Breast epithelium (tissue), 4 donors: ENCODE results near the gene MACROD2. TPM values are rescaled to one million over a fixed set of nuclear protein-coding genes. Genes with fewer than 3 reads are reported as not detected.
A peak's percentile ranks its signal among the peaks of the same experiment; 100 is the strongest.

Source experiments
- DNase-seq, 2 donors: peaks; one replicate each; pipeline ENCODE4 v3.0.0-alpha.2; 2019; ENCODE audit warnings: low spot score in 2 of 2
- H3K27ac ChIP-seq, 2 donors: fragments of 200-600 bp; sonication (generic) in 1 of 2; one replicate each; pipeline ENCODE4 v1.5.1; 2016 to 2019; ENCODE audit warnings: mild to moderate bottlenecking in 1 of 2
- H3K27me3 ChIP-seq, 2 donors: fragments of 200-600 bp; sonication (generic) in 1 of 2; one replicate each; pipeline versions ENCODE4 v1.5.1 to v1.6.0; 2017 to 2019; ENCODE audit warnings: control low read depth in 1 of 2, mild to moderate bottlenecking in 1 of 2
- H3K36me3 ChIP-seq: fragments of 200-600 bp; one replicate; pipeline ENCODE4 v1.5.1; 2019
- H3K4me1 ChIP-seq, 2 donors: fragments of 200-600 bp; sonication (generic); one replicate each; pipeline ENCODE4 v1.5.1; 2016 to 2019; ENCODE audit warnings: control low read depth in 1 of 2
- H3K4me3 ChIP-seq, 3 donors: fragments of 200-600 bp; sonication (generic); 1 replicate in 2 of 3; 2 replicates in 1 of 3; pipeline ENCODE4 v1.5.1; 2016 to 2019; ENCODE audit warnings: mild to moderate bottlenecking in 3 of 3, moderate library complexity in 2 of 3
- H3K9me3 ChIP-seq, 2 donors: fragments of 200-600 bp; sonication (generic) in 1 of 2; one replicate each; pipeline ENCODE4 v1.5.1; 2016 to 2019; ENCODE audit warnings: control low read depth in 1 of 2
- POLR2A ChIP-seq: fragments of 450-650 bp; IDR thresholded peaks from one replicate; pipeline ENCODE4 v1.6.1; 2016; ENCODE audit warnings: antibody characterized with exemption, mild to moderate bottlenecking, moderate library complexity
- POLR2AphosphoS5 ChIP-seq, 3 donors: sonication (generic); formaldehyde crosslinking; IDR thresholded peaks; one replicate each; pipeline ENCODE4 v1.6.1; 2017; ENCODE audit warnings: antibody characterized with exemption in 3 of 3
- intact Hi-C: fragments of 100-400 bp; cut with DNase I; formaldehyde crosslinking; loops from one replicate; pipeline ENCODE4 v1.15.1; 2023; ENCODE audit warnings: low total_unique reads
- total RNA-seq, 3 donors: library from RNA; depleted of rRNA; stranded (reverse); fragments of >200 nt; gene quantifications; one replicate each; pipeline ENCODE4 v1.1.0, GENCODE V29; 2016
- TF ChIP-seq, protein P1 (sequence below), 3 donors: fragments of 450-650 bp; IDR thresholded peaks; one replicate each; pipeline ENCODE4 v1.5.1; 2016 to 2017; ENCODE audit warnings: antibody characterized with exemption in 3 of 3, mild to moderate bottlenecking in 3 of 3, moderate library complexity in 3 of 3

Gene MACROD2
- total RNA-seq, 3 donors from 2014 or later, result 6.7 to 26.8 (median 8.8) TPM

DNA sequence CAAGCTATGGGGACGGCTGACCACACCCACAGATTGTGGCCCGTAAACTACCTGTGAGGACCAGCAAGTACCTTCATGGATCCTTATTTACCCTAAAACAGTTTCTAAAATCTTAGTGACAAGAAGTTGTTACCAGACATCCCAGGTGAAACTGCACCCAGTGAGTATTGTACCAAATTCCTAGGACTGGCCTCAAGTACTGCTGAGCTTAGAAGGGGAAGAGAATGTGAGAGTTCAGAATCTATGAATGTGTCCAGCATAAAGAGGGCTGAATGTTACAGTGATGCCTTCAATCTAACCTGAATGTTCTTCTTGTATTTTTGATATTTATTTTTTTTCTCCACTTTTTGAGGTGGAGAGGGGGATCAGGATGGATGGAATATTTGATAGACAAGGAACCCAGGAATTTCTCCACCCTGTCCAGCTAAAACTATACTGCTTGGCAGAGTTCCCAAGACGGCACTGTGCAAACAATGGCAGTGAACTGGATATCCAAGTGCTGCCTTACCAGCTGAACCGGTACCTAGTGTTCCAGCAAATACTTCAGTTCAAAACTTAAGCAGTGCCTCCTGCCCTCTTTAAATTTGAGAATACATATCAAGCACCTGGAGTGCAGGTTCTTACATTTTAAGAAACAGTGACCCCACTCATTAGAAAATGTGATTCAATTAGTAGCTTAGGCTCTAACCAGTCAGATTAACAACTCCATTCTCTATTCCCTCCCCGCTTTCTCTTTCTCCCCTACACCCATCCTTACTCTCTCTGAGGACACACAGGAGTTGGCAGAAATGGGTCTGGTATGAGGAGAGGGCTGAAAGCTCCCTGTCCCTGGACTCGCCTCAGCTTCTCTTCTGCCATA lies 769.4 kb downstream of the MACROD2 start:
- H3K36me3 ChIP-seq, result no peaks in the 10 kb centered on the region
- H3K4me1 ChIP-seq, result no peaks in the 10 kb centered on the region
- peak; percentile 40 to 68 for DNase-seq
- H3K27ac ChIP-seq, result peak overlapping the region in 1 of 2 donors; percentile 28
- H3K27me3 ChIP-seq, result no peaks in the 10 kb centered on the region
- intact Hi-C loops, result no loop called here
- no peaks in the 10 kb centered on the region for H3K9me3 ChIP-seq
- H3K4me3 ChIP-seq, result no peak overlapping the region
- TF ChIP-seq POLR2AphosphoS5 (IDR thresholded peaks at IDR 0.05) (no peak), POLR2A (no peak)
- TF ChIP-seq, protein P1, sequence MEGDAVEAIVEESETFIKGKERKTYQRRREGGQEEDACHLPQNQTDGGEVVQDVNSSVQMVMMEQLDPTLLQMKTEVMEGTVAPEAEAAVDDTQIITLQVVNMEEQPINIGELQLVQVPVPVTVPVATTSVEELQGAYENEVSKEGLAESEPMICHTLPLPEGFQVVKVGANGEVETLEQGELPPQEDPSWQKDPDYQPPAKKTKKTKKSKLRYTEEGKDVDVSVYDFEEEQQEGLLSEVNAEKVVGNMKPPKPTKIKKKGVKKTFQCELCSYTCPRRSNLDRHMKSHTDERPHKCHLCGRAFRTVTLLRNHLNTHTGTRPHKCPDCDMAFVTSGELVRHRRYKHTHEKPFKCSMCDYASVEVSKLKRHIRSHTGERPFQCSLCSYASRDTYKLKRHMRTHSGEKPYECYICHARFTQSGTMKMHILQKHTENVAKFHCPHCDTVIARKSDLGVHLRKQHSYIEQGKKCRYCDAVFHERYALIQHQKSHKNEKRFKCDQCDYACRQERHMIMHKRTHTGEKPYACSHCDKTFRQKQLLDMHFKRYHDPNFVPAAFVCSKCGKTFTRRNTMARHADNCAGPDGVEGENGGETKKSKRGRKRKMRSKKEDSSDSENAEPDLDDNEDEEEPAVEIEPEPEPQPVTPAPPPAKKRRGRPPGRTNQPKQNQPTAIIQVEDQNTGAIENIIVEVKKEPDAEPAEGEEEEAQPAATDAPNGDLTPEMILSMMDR (IDR thresholded peaks at IDR 0.05), result no peak

DNA sequence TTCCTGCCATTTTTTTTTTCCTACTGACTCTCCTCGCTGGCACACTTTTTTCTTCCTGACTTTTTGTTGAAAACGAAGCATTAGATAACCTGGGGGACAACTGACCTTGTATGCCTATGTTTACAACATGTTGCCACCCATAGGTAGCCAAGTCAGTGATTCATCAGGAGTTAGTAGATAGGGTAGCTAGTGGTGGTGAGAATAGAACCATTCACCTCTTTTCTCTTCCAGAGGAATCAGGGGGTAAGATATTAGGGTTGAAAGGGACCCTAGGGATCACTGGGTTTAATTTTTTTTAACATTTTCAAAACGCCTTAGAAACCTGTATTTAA lies 770.0 kb downstream of the MACROD2 start:
- H3K9me3 ChIP-seq, result no peaks in the 10 kb centered on the region
- no peak for TF ChIP-seq POLR2AphosphoS5 (IDR thresholded peaks at IDR 0.05)
- no peak for TF ChIP-seq POLR2A
- TF ChIP-seq, protein P1 (IDR thresholded peaks at IDR 0.05), result no peak
- intact Hi-C loops, result no loop called here
- no peaks in the 10 kb centered on the region for H3K36me3 ChIP-seq
- no peak overlapping the region for H3K4me3 ChIP-seq
- H3K27me3 ChIP-seq, result no peaks in the 10 kb centered on the region
- H3K4me1 ChIP-seq, result no peaks in the 10 kb centered on the region
- peak overlapping the region in 1 of 2 donors; percentile 28 for H3K27ac ChIP-seq
- DNase-seq, result no peak

DNA sequence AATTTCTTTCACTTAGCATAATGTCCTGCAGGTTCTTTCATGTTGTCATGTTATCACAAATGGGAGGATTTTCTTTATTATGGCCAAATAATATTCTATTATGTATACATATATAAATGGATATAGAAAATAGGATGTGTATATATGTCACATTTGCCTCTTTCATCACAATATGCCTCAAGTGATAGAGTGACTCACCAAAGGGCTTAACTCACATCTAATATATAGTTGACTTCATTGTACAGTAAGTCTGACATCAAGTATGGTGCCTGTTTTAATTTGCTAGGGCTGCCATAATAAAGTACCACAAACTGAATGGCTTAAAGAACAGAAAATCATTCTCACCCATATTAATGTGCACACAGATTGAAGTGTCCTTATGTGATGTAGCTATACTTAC lies 778.2 kb downstream of the MACROD2 start:
- TF ChIP-seq, protein P1 (IDR thresholded peaks at IDR 0.05), result no peak
- no peak for TF ChIP-seq POLR2A
- TF ChIP-seq POLR2AphosphoS5 (IDR thresholded peaks at IDR 0.05), result no peak
- H3K27ac ChIP-seq, result no peak overlapping the region
- DNase-seq, result no peak
- intact Hi-C loops, result no loop called here
- no peaks in the 10 kb centered on the region for H3K36me3 ChIP-seq
- H3K4me1 ChIP-seq, result no peaks in the 10 kb centered on the region
- no peak overlapping the region for H3K4me3 ChIP-seq
- H3K27me3 ChIP-seq, result no peaks in the 10 kb centered on the region
- H3K9me3 ChIP-seq, result no peaks in the 10 kb centered on the region

- no peaks in the 10 kb centered on the region for H3K36me3 ChIP-seq
- H3K4me3 ChIP-seq, result no peak overlapping the region
- no peaks in the 10 kb centered on the region for H3K4me1 ChIP-seq
- H3K27me3 ChIP-seq, result no peaks in the 10 kb centered on the region
- peak in 1 of 2 donors; percentile 36 for DNase-seq
- TF ChIP-seq, protein P1 (IDR thresholded peaks at IDR 0.05), result no peak
- H3K27ac ChIP-seq, result no peak overlapping the region
- no peaks in the 10 kb centered on the region for H3K9me3 ChIP-seq
- intact Hi-C loops, result no loop called here
Measured at GRCh38 chr20:14775778-14776177, 780.5 kb downstream of the MACROD2 start.

DNA sequence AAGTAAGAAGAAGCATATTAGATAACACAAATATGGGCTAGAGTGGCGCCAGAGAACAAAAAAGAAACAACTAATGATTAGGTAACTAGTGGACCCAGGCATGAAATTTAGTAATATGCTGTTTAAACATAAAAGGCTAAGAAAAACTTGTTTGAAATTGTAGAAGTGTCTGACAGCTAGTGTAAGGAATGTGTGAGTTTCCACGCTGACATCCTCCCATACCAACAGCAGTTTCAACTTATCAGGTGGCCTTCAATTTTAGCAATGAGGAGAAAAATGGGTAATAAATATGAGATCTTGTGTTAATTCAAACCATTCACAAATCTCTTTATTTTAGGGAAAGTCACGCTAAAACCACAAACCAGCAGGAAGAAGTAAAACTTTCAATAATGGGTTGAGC lies 782.3 kb downstream of the MACROD2 start:
- no peak for TF ChIP-seq POLR2AphosphoS5 (IDR thresholded peaks at IDR 0.05)
- TF ChIP-seq, protein P1 (IDR thresholded peaks at IDR 0.05), result no peak
- no peak for TF ChIP-seq POLR2A
- DNase-seq, result no peak
- intact Hi-C loops, result no loop called here
- no peak overlapping the region for H3K4me3 ChIP-seq
- no peaks in the 10 kb centered on the region for H3K4me1 ChIP-seq
- no peaks in the 10 kb centered on the region for H3K27me3 ChIP-seq
- no peak overlapping the region for H3K27ac ChIP-seq
- H3K36me3 ChIP-seq, result no peaks in the 10 kb centered on the region
- no peaks in the 10 kb centered on the region for H3K9me3 ChIP-seq
